ENCODE results near the gene ARID1B. TPM values are rescaled to one million over a fixed set of nuclear protein-coding genes. Genes with fewer than 3 reads are reported as not detected.

Gene ARID1B
- total RNA-seq, 1 experiment from 2014 or later = 18.2 TPM

DNA sequence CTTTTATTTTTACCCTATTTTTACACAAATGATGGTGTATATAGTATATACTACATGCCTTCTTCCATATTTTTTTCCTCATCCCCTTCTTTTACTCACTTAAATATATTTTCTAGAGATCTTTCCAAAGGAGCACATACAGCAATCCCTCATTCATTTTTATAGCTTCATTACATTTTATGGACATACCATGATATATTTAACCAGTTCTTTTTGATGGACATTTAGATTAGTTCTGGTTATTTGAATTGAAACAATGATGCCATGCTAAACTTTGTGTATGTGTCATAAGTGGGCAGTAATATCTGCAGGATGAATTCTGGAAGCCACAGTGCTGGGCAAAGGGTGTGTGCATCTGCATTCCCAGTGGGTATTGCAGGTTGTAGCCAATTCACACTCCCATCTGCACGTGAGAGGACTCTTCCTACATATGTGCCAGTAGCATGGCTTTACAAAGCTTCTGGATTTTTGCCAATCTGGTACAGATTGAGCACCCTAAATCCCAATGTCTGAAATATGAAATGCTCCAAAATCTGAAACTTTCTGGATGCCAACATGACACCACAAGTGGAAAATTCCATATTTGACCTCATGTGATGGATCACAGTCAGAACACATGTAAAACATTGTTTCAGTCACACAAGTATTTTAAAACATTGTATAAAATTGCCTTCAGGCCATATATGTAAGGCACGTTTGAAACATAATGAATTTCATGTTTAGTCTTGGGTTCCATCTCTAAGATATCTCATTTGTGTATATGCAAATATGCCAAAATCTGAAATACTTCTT is 127.2 kb downstream of the ARID1B start:
- no peak for DNase-seq (ENCODE audit: low read depth)

- no peak for DNase-seq (ENCODE audit: low read depth)
These were observed 128.6 kb downstream of the ARID1B start for GRCh38 chr6:156905801-156906200.

GRCh38 chr6:156906451-156906850 is 129.3 kb downstream of the ARID1B start:
- DNase-seq (ENCODE audit: low read depth) = no peak

GRCh38 chr6:156909212-156910010 is 132.2 kb downstream of the ARID1B start:
- DNase-seq (ENCODE audit: low read depth) = no peak

- no peak for DNase-seq (ENCODE audit: low read depth)
These were observed 132.8 kb downstream of the ARID1B start for GRCh38 chr6:156910011-156910334.

- DNase-seq (ENCODE audit: low read depth) = peak; percentile 14
These were observed 133.8 kb downstream of the ARID1B start for GRCh38 chr6:156910938-156911337.

DNA sequence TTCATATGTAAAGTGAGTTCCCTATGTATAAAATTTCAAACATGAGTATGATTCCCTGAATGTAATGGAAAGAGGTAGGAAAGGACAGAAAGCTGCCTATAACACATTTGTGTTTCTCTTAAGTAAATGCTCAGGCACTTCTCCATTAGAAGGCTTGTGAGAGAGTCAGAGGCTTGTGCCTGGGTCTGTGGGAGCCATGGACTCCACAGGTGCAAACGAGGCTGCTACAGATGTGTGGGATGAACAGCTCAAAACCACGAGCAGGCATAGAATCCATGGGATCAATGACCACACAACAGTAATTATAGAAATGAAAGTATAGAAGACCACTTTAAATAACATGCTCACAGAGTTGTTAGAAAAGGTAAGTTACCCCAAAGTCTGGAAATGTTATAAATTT is 134.4 kb downstream of the ARID1B start:
- DNase-seq (ENCODE audit: low read depth) = no peak

GRCh38 chr6:156912431-156912830 is 135.3 kb downstream of the ARID1B start:
- peak; percentile 15 for DNase-seq (ENCODE audit: low read depth)

GRCh38 chr6:156914181-156914580 is 137.0 kb downstream of the ARID1B start:
- no peak for DNase-seq (ENCODE audit: low read depth)

DNA sequence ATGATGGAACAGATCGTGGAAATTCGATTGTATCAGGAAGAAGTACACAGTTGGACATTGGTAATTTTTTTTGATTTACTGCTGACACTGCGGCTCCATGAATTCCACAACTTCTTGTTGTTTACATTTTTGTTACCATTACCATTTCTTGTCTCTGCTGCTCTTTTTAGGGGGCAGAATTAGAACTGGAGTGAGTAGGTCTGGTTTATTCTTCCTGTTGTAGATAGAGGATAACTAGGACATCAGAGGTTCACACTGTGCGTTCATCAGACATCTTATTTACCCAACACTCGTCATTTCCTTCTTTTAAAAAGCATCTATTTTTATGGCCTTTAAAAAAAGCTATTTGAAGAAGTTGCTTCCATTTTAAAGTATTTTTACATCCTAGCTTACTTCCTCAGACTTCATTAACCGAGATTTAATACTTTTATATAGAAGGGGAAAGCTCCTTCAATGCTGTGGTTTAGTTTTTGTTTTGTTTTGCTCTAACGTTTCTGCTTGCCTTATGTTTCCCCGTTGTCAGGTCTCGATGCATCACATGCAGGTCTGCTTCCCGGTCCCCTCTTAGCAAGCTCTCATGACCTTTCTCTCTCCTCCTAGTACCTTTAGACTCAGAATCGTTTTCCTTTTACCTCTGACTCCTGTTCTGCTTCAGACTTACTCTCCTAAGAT is 139.1 kb downstream of the ARID1B start:
- DNase-seq (ENCODE audit: low read depth) = no peak

GRCh38 chr6:156917213-156917612 is 140.0 kb downstream of the ARID1B start:
- no peak for DNase-seq (ENCODE audit: low read depth)

DNA sequence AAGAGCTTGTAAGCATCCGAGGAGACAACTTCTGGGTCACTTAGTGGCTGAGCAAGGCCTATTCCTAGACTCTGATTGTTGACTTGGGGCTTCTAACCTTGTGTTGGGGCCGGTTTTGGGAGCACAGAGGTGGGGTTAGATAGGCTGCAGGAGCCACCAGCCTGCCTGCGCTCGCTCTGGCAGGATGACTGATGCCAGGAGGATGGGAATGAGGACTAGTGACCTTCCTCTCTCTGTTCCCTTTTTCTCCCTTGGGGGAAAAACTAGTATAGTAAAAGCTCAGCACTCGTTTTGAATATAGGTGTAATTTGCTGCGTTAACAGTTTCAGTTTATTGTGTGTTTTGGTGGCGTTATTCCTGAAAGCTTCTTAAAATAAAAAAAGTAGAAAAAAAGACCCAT is 141.5 kb downstream of the ARID1B start:
- no peak for DNase-seq (ENCODE audit: low read depth)

DNA sequence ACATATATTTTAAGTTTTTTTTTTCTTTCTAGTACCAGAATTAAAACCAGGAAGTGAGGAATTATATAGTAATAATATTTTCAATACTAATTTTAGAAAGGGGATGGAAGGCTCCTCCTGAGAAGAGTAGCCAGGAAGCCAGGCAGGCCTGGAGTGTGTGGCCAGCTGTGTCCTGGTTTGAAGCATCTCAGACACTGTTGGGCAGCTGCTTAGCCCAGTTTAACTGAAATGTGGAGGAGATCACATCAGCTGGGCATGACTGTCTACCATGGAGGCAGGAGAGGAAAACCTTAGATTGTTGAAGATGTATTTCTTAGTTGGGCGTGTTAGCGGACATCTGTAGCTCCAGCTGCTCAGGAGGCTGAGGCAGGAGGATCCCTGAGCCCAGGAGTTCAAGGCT is 142.2 kb downstream of the ARID1B start:
- no peak for DNase-seq (ENCODE audit: low read depth)

- no peak for DNase-seq (ENCODE audit: low read depth)
These were observed 142.7 kb downstream of the ARID1B start for GRCh38 chr6:156919814-156920369.

- DNase-seq (ENCODE audit: low read depth) = no peak
These were observed 147.1 kb downstream of the ARID1B start for GRCh38 chr6:156924246-156924645.

DNA sequence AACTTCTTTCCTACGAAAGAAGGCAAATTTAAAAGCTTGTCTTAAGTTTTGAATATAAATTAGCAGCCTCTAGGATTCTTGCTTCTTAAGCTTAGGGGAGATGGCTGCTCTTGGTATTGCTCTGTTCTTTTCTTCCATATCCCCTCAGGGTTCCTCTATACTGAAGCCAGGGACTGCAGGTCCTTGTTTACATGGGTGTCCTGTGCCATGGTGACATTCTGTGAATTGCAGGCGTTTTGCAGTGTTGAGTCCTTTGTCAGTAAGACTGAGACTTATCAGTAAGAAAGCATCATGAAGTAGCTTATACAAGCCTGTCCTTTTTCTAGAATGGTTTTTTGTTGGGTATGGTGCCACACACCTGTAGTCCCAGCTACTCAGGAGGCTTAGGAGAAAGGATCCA is 147.8 kb downstream of the ARID1B start:
- DNase-seq (ENCODE audit: low read depth) = no peak

- peak; percentile 26 for DNase-seq (ENCODE audit: low read depth)
These were observed 148.8 kb downstream of the ARID1B start for GRCh38 chr6:156925718-156926607.

DNA sequence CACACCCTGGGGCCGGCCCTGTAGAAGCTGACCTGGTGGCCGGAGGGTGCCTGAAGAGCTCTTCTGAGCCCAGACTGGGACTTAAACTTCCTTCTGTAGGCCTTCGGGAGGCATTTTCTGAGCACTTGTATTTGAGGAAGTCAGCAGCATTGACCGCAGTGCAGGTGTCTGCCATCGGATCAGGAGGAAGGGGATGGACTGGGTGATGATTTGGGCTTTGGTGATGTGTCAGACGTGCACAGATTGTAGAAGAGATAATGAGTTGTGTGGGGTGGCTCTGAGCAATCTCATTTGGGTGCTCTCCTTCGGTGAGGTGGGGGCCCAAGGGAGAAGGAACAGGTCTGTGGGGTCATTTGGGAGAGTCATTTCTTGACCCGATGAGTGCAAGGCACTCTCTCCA is 150.9 kb downstream of the ARID1B start:
- DNase-seq (ENCODE audit: low read depth) = no peak

DNA sequence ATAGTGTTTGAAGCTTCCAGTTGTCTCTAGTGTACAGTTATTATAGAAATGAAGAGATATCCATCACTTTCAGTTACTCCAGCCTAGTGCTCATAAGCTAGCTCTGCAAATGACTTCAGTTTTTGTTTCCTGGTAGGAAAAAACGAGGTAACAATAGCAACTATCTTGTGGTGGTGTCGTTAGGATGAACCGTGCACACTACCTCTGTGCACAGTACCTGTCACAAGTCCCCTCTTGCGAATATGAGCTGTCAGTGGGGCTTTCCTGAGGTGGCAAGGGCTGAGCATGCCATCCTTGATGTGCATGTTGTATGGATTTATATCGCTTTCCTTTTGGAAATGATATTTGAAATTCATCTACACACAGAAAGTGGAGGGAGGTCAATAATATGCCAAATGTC is 151.8 kb downstream of the ARID1B start:
- DNase-seq (ENCODE audit: low read depth) = no peak

- DNase-seq (ENCODE audit: low read depth) = no peak
These were observed 154.1 kb downstream of the ARID1B start for GRCh38 chr6:156931283-156931682.
